ENCODE data around the gene FGGY.

The FGGY gene

GRCh38 chr1:59428828-59429227, 131.9 kb downstream of the FGGY start:
- no peak for DNase-seq (ENCODE audit: low read depth)
- TF ChIP-seq, protein P1, sequence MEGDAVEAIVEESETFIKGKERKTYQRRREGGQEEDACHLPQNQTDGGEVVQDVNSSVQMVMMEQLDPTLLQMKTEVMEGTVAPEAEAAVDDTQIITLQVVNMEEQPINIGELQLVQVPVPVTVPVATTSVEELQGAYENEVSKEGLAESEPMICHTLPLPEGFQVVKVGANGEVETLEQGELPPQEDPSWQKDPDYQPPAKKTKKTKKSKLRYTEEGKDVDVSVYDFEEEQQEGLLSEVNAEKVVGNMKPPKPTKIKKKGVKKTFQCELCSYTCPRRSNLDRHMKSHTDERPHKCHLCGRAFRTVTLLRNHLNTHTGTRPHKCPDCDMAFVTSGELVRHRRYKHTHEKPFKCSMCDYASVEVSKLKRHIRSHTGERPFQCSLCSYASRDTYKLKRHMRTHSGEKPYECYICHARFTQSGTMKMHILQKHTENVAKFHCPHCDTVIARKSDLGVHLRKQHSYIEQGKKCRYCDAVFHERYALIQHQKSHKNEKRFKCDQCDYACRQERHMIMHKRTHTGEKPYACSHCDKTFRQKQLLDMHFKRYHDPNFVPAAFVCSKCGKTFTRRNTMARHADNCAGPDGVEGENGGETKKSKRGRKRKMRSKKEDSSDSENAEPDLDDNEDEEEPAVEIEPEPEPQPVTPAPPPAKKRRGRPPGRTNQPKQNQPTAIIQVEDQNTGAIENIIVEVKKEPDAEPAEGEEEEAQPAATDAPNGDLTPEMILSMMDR (conservative IDR thresholded peaks at IDR 0.05; ENCODE audit: low read length): no peak
- no peak overlapping the region for H3K4me3 ChIP-seq (ENCODE audit: low read length)

GRCh38 chr1:59429656-59430055, 132.8 kb downstream of the FGGY start:
- H3K4me3 ChIP-seq (ENCODE audit: low read length): no peak overlapping the region
- TF ChIP-seq, protein P1 (conservative IDR thresholded peaks at IDR 0.05; ENCODE audit: low read length): no peak
- no peak for DNase-seq (ENCODE audit: low read depth)

- DNase-seq (ENCODE audit: low read depth): peak; percentile 43
- no peak overlapping the region for H3K4me3 ChIP-seq (ENCODE audit: low read length)
- TF ChIP-seq, protein P1 (conservative IDR thresholded peaks at IDR 0.05; ENCODE audit: low read length): peak; percentile 24
Measured at GRCh38 chr1:59431566-59432294, 134.8 kb downstream of the FGGY start.

GRCh38 chr1:59432531-59433439, 135.9 kb downstream of the FGGY start:
- no peak overlapping the region for H3K4me3 ChIP-seq (ENCODE audit: low read length)
- no peak for DNase-seq (ENCODE audit: low read depth)
- TF ChIP-seq, protein P1 (conservative IDR thresholded peaks at IDR 0.05; ENCODE audit: low read length): no peak

GRCh38 chr1:59433440-59433813, 136.5 kb downstream of the FGGY start:
- H3K4me3 ChIP-seq (ENCODE audit: low read length): no peak overlapping the region
- peak; percentile 98 for DNase-seq (ENCODE audit: low read depth)
- TF ChIP-seq, protein P1 (conservative IDR thresholded peaks at IDR 0.05; ENCODE audit: low read length): no peak

GRCh38 chr1:59434336-59434735, 137.4 kb downstream of the FGGY start:
- DNase-seq (ENCODE audit: low read depth): peak; percentile 84
- TF ChIP-seq, protein P1 (conservative IDR thresholded peaks at IDR 0.05; ENCODE audit: low read length): no peak
- H3K4me3 ChIP-seq (ENCODE audit: low read length): no peak overlapping the region

Measured in AG10803 (cell line).